ENCODE results near the gene TTBK2.

TTBK2 gene

GRCh38 chr15:42723068-42723467 is 197.5 kb downstream of the TTBK2 start:
- TF ChIP-seq MAX (IDR thresholded peaks at IDR 0.05) (no peak), TEAD4 (IDR thresholded peaks at IDR 0.05) (no peak), FOXM1 (IDR thresholded peaks at IDR 0.05; ENCODE audit: borderline replicate concordance, low read depth) (no peak), EGR1 (IDR thresholded peaks at IDR 0.05) (no peak), CREB1 (IDR thresholded peaks at IDR 0.05; ENCODE audit: low read depth) (no peak)

DNA sequence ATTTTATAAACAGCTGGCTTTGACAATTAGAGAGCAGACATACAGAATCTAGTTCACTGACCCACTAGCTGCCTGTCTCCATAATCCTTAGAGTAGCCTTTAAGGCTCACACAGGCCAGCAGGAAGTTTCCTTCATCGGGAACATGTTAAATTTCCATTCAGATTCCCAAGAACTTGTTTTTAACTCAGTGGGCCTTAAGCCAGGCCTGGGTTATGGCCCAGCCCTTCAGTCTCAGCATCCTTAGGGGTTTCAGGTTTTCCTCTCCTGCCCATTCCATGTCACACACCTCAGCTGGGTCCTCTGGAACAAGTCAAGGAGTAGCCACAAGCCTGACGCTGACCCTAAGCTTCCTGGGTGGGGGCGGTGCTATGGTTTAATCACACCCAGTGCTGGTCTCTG is 198.7 kb downstream of the TTBK2 start:
- no peak for TF ChIP-seq TCF12 (IDR thresholded peaks at IDR 0.05; ENCODE audit: low read depth)
- no peak for TF ChIP-seq REST (IDR thresholded peaks at IDR 0.05; ENCODE audit: low read depth)
- TF ChIP-seq TAF1 (IDR thresholded peaks at IDR 0.05; ENCODE audit: low read depth): no peak
- no peak for TF ChIP-seq YY1 (IDR thresholded peaks at IDR 0.05; ENCODE audit: low read depth)
- TF ChIP-seq RAD21 (IDR thresholded peaks at IDR 0.05; ENCODE audit: low read depth): no peak

DNA sequence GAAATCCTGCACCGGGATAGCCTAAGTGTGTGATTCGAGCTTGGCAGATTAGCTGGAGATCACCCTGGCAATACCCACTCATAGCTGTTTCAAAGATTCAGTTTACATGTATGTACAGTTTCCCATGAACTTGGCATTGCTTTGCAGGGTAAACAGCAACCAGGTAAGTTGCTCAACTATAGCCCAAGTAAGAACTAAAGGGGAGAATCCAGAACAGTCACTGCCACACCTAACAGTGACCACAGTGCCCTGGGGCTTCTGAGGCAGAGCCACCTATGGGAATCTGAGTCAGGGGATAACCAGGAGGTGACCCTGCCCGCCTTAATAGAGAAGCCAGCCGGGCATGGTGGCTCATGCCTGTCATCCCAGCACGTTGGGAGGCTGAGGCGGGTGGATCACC is 199.6 kb downstream of the TTBK2 start:
- no peak for TF ChIP-seq CREB1 (IDR thresholded peaks at IDR 0.05; ENCODE audit: low read depth)
- TF ChIP-seq REST (IDR thresholded peaks at IDR 0.05; ENCODE audit: low read depth): no peak
- no peak for TF ChIP-seq TAF1 (IDR thresholded peaks at IDR 0.05; ENCODE audit: low read depth)
- TF ChIP-seq EP300 (IDR thresholded peaks at IDR 0.05; ENCODE audit: borderline replicate concordance): no peak
- no peak for TF ChIP-seq ZBTB7A (IDR thresholded peaks at IDR 0.05; ENCODE audit: low read depth)
- no peak for TF ChIP-seq TEAD4 (IDR thresholded peaks at IDR 0.05)
- TF ChIP-seq YY1 (IDR thresholded peaks at IDR 0.05; ENCODE audit: low read depth): no peak
- TF ChIP-seq, protein P1, sequence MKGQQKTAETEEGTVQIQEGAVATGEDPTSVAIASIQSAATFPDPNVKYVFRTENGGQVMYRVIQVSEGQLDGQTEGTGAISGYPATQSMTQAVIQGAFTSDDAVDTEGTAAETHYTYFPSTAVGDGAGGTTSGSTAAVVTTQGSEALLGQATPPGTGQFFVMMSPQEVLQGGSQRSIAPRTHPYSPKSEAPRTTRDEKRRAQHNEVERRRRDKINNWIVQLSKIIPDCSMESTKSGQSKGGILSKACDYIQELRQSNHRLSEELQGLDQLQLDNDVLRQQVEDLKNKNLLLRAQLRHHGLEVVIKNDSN (IDR thresholded peaks at IDR 0.05): no peak
- TF ChIP-seq TCF12 (IDR thresholded peaks at IDR 0.05; ENCODE audit: low read depth): no peak
- TF ChIP-seq RAD21 (IDR thresholded peaks at IDR 0.05; ENCODE audit: low read depth): no peak
- no peak for TF ChIP-seq CEBPB (IDR thresholded peaks at IDR 0.05)
- TF ChIP-seq FOXM1 (IDR thresholded peaks at IDR 0.05; ENCODE audit: borderline replicate concordance, low read depth): no peak
- no peak for TF ChIP-seq EGR1 (IDR thresholded peaks at IDR 0.05)
- TF ChIP-seq NFIC (IDR thresholded peaks at IDR 0.05): no peak
- TF ChIP-seq MAX (IDR thresholded peaks at IDR 0.05): no peak

- TF ChIP-seq YY1 (IDR thresholded peaks at IDR 0.05; ENCODE audit: low read depth) (no peak), EP300 (IDR thresholded peaks at IDR 0.05; ENCODE audit: borderline replicate concordance) (no peak), NFIC (IDR thresholded peaks at IDR 0.05) (no peak), REST (IDR thresholded peaks at IDR 0.05; ENCODE audit: low read depth) (no peak), MAX (IDR thresholded peaks at IDR 0.05) (no peak)
- TF ChIP-seq, protein P1 (IDR thresholded peaks at IDR 0.05): no peak
These were observed 200.5 kb downstream of the TTBK2 start for GRCh38 chr15:42720071-42720470.

GRCh38 chr15:42719043-42719442 is 201.5 kb downstream of the TTBK2 start:
- TF ChIP-seq YY1 (IDR thresholded peaks at IDR 0.05; ENCODE audit: low read depth): no peak
- no peak for TF ChIP-seq EGR1 (IDR thresholded peaks at IDR 0.05)
- TF ChIP-seq EP300 (IDR thresholded peaks at IDR 0.05; ENCODE audit: borderline replicate concordance): no peak
- no peak for TF ChIP-seq MAX (IDR thresholded peaks at IDR 0.05)
- no peak for TF ChIP-seq TCF12 (IDR thresholded peaks at IDR 0.05; ENCODE audit: low read depth)

Measured in Ishikawa (cell line).